GM21717 (cell line): ENCODE data around the gene WAC.

Experiments used
- ATAC-seq: cut with Tn5 transposase; IDR thresholded peaks from one replicate; pipeline ENCODE4 v1.9.1; 2021; ENCODE audit warnings: mild to moderate bottlenecking, moderate library complexity; ENCODE audit not compliant: unreplicated experiment

Gene WAC

DNA sequence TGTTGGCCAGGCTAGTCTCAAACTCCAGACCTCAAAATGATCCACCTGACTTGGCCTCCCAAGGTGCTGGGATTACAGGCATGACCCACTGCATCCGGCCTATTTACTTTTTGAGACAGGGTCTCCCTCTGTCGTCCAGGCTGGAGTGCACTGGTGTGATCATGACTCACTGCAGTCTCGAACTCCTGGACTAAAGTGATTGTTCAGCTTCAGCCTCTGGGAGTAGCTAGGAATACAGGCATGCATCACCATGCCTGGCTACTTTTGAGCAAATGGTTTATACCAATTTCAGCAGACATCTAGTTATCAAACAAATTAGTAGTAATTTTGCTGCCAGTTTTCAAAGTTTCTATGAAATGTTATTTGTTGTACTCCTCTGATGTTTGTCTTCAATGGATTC lies 2.2 kb upstream of the WAC start:
- no peak for ATAC-seq

DNA sequence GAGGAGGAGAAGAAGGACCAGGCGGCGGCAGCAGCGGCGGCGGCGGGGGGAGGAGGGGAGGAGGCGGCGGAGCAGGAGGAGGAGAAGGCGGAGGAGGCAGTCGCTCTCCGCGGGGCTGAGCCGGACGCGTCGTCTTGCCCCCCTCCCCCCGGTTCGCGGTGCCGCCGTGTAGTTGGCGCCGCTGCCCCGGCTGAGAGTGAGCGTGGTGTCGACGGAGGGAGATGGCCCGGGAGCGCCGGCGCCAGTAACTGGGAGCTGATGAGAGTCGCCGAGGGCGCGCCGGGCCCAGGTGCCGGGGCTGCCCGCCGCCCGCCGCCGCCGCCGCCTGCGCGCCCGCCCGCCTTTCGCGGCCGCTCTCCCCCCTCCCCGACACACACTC lies 257 bp downstream of the WAC start:
- peak; percentile 16 for ATAC-seq

DNA sequence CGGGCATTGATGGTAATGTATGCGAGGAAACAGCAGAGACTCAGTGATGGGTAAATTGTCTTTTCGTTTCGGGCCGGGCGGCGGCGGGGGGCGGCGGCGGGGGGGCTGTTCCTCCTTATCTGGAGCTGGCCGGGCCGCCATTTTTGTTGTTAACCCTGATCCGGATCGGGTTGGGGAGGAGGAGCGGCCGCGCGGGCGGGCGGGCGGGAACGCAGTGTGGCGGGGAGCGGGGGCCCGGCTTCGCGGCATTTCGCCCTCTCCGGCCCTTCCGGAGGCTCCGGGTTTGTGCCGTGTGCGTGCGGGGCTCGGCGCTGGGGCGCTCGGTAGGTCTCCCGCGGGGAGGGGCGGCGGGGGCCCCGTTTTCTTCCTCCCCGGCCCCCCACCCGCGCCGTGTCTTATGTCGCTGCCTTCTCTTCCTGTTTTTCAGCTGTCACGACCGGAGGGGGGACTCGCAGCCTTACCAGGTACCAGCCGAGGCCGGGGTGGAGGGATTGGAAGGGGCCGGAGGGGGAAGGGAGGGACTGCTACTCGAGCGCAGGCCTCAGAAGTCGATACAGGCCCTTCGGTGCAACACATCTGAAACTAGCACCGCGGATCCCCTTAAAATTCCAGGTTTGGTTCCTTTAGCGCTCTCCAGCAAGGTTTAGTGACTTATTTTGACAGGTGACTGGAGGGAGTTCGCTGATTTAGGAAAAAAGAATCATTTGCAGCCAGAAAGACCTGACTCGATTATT lies 820 bp downstream of the WAC start:
- ATAC-seq = peak; percentile 15

DNA sequence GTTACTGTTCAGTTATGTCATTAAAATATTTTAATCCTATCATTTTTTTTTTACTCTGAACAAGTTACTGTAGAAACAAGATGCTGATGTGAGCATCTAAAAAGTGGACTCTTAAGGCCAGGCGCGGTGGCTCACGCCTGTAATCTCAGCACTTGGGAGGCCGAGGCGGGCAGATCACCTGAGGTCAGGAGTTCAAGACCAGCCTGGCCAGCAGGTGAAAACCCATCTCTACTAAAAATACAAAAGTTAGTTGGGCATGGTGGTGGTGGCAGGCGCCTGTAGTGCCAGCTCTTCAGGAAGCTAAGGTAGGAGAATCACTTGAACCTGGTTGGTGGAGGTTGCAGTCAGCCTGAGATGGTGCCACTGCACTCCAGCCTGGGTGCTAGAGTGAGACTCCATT lies 2.9 kb downstream of the WAC start:
- no peak for ATAC-seq

DNA sequence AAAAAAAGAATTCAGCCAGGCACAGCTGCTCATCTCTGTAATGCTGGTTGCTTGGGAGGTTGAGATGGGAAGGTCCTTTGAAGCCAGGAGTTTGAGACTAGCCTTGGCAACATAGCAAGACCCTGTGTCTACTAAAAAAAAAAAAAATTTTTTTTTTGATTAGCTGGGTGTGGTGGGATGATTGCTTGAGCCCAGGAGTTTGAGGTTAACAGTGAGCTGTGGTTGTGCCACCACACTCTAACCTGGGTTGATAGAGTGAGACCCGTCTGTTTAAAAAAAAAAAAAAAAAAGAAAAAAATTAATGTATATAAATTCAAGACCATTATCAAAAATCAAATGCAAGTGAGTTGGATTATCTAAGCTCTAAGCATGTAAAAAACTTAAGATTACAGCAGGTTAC lies 5.7 kb downstream of the WAC start:
- no peak for ATAC-seq

DNA sequence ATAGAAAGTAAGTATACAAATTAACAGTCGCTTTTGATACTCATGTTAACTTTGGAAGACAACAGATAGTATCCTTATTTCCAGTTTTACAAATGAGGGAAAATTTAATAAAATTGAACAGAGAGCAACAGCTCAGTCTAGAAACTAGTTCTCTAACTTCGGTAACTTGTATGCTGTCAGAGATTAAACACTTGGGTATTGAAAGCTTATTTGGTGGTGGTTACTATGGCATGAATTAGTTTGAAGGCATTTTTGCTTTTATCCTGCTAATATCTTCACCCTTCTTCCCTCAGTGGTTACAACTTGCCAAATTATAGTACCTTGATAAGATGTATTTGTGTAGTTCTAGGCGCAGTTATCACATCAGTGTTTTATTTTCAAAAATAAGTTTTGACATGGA lies 7.2 kb downstream of the WAC start:
- no peak for ATAC-seq

DNA sequence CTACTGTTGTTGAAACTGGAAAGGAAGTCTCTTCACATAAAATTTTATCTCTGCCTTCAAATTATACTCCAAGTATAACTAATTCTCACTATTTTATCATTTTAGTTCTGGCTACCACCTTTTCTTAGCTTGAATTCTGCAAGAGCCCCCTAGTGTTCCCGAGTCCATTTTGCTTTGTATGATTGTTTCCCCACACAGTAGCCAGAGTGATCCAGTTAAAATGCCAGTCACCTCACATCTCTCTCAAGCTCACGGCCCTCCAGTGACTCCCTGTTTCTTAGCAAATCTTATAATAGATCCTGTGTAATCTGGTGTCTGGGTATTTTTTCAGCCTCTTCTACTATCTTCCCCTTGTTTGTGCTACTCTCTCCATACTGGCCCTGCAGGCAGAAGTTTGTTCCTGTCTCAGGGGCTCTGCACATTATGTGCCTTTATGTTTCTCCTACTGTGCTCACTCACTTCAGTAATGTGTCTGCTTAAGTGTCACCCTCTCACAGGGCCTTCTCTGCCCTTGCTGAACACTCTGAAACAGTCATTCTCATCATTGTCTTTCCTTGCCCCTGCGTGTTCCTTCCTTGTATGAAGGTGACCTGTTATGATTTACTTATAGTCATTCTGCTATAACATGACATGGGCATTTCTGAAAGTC lies 8.9 kb downstream of the WAC start:
- ATAC-seq = no peak

DNA sequence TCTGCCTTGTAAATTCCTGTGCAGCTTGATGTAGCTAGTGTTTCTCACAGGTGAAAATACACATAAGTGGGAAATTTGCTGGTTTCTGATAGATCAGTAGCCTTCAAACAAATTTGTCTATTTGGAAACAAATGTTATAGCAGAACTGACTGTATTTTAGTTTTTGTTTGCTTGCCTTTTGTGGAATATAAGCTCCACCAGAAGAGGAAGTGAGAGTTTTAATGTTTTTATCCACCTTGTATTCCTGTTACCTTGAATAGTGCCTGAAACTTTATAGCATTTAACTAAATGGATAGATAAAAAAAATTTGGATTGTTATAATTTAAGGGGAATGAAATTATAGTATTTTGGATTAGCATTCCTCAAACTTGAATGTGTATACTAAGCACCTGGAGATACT lies 9.8 kb downstream of the WAC start:
- ATAC-seq = no peak

DNA sequence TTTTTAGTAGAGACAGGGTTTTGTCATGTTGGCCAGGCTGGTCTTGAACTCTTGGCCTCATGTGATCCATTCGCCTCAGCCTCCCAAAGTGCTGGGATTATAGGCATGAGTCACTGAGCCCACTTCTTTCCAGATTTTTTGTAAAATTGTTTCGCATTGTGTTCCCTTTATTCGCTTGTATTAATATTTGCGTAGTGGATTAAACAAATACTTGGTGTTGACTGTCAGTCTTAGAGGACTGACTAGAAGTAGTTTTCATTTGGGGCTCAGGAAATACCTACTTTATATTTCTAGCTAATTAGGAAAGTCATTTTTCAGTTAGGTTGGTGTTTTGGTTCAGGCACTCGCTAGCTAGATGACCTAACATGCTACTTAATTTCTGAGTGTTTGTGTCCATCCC lies 11.1 kb downstream of the WAC start:
- ATAC-seq = no peak

DNA sequence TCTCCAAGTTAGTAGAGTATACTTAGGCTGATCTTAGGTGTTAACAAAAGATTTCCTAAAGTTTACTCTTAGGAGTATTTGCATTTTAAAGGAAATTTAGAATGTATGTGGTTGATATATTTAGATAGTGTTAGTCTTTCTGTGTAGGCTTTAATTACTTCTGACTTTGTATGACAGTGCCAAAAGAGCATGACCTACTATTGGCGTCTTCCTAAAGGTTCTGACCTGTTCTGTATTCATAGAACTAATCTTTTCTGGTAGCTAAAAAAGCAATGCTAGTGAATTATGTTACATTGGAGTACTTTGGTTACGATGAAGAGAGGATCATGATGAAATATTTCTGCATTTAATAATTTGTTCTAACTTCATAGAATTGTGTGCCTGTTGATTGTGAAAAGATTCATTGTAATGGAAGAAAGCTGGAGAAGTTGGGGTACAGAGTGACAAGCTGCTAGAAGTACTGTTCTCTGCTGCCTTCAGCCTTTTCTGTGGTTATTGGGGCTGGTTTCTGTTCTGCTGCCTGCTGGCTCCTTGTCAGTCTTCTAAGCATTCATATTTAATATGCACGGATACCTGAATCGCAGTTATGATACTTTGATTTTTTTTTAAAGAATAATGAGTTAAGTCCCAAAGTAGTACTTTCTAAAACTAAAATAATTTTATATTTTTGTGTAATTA lies 13.2 kb downstream of the WAC start:
- peak; percentile 67 for ATAC-seq

DNA sequence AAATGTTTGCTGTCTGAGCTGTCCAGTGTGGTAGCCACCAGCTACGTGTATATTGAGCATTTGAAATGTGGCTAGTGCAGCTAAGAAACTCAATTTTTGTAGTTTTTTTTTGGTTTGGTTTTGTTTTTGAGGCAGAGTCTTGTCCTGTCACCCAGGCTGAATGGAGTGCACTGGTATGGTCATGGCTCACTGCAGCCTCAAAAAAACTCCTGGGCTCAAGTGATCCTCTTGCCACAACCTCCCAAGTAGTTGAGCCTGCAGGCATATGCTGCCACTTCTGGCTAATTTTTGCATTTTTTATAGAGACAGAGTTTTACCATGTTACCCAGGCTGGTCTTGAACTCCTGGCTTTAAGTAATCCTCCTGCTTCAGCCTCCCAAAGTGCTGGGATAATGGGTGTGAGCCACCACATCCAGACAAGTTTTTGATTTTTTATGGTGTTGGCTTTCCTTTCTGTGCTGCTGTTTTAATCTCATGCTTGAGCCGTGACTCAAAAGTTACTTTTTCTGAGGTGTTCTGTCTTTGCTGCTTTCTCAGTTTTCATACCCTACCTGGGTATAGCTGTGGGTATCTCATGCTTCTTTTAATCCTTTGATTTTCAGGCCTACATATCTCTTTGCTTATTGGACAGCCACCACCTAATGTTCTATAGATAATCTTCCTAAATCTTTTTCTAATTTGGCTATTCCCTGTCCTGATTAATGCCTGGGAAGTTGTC lies 16.0 kb downstream of the WAC start:
- no peak for ATAC-seq

DNA sequence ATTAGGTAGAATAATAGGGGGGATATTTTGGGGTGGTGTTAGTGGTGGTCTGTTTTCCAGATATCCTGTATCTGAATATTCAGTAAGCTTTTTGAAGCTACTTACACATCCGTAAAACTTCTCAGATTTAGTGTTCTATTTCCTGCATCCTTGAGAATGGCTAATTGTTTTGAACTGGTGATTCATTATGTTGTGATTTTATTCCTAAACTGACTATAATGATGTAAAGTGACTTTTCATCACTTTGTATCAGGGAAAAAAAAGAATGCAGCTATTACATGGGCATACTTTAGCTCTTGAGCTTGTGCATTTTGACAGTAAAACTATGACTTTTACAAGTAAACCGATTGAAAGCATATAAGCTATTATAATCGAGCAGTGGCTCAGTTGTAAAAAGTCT lies 18.2 kb downstream of the WAC start:
- no peak for ATAC-seq

DNA sequence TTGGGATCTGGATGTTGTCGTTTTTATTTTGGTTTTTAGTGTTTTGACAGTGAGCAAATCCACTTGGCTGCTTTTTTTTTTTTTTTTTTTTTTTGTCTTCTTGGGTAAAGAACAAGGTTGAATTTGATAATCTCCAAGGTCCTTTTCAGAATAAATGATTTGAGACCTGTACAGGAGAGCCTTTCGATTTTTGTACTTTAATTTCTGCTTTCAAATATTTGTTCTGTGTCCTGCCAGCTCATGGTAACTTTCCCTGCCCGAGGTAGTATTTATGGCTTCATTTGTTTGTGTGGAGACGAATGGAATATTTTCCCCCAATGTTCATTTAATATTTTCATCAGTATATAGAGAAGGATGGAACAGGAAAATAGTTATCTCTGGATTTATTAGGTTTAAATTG lies 19.9 kb downstream of the WAC start:
- ATAC-seq = no peak

DNA sequence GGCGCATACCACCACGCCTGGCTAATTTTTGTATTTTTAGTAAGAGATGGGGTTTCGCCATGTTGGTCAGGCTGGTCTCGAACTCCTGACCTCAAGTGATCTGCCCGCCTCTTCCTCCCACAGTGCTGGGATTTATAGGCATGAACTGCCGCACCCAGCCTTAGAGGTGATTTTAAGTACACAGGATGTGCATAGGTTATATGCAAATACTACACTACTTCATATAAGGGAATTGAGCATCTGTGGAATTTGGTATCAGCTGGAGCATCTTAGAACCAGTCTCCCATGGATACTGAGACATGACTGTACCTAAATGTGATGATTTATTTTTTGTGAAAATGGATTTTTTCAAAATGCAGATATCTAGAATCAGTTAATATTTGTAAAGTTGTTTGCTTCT lies 21.1 kb downstream of the WAC start:
- ATAC-seq = no peak

DNA sequence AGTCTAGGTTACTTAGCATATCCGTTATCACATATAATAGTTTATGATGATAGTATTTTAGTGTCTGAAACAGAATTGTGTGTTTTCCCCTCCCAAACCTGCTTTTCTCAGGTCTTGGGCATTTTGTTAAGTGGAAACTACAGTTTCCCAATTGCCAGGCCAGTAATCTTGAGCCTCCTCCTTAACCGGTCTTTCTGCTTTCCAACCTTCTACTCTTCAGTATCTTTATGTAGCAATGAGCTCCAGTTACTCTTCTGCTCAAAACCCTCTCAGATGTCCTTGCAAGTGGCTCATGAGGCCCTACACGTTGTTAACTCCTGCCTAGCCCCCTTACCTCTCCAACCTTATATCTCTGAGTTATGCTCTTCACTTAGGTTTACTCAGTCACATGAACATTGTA lies 22.0 kb downstream of the WAC start:
- ATAC-seq = no peak

DNA sequence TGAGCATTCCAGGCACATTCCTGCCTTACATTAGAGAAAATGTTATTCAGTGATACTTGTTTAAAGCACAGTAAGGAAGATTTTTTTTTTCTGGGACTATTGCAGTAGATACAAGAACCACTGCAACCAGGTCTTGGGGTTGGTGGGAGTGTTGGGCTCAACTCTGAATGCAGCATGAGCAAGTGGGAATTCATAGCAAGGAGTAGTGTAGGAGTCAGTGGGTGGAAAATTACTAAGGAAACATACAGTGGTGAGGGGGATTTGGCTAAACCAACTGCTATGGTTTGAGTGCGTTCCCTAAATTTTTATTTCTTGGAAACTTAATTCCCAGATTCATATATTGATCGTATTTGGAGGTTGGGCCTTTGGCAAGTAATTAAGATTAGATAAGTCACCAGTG lies 22.4 kb downstream of the WAC start:
- no peak for ATAC-seq

DNA sequence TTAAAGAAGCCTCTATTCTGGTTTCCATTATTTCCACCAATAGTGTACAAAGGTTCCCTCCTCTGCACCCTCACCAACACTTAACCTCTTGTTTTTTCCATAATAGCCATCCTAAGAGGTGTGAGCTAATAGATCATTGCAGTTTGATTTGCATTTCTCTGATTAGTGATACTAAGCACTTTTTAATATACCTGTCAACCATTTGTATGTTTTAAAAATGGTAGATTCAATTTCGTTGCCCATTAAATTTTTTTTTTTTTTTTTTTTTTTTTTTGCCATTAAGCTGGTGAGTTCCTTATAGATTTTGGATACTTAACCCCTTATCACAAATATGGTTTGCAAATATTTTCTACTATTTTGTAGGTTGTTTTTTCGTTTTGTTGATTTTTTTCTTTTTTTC lies 23.2 kb downstream of the WAC start:
- no peak for ATAC-seq

DNA sequence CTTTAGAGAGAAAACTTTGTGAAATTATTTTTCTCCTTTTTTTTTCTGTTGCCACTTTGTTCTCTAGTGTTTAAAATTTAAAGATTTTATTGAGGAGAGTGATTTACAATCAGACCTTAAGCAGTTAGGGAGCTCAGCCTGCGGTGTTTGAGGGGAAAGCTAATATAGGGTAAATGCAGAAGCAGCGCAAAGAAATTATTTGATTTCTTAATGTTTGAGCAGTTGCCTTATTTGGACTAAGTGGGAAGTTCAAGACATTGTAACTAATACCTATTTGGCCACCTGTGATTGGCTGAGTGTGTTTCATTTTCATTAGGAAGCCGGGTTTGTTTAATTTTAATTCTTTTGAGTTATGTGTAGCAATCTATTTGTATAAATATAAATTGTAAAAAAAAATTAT lies 25.3 kb downstream of the WAC start:
- no peak for ATAC-seq

DNA sequence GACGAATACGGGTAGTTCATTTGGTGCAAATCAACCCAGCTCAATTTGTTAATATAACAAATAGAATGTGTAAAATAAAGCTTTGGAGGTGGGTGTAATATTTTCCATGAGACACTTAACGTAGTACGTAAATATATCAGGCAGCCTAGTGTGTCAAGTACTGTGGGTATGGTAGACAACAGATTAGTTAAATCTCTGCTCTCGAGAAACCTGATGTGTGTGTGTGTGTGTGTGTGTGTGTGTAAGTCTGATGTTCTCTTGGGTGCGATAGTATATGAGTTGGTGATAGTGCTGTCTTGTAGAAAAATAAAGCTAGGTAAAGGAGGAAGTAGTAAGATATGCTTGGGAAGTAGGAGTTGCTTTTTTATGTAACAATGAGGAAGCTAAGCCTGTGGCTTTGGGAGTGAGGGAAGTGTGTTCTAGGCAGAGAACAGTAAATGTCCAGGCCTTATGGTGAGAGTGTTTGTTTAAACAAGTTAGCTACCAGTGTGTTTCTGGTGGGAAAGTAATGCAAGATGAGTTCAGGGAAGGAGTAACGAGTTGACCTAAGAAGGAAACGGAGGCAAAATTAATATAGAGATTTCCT lies 26.1 kb downstream of the WAC start:
- no peak for ATAC-seq

DNA sequence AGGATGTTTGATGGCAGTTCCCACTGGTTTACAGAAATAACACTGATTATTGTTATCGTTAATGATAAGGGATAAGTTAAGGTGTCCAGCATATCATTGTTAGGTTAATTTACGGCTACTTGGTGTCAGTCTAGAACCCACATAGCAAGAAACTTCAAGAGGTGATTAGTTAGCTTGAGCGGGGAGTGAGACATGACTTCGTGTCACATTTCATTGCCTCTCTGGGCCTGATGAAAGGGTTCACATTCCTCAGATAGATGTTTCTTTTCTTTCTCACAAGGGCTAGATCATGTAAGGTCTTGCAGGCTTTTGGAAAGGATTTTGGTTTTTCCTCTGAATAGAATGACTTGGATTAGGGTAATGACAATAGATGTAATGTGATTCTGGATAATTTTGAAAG lies 26.7 kb downstream of the WAC start:
- ATAC-seq = no peak

DNA sequence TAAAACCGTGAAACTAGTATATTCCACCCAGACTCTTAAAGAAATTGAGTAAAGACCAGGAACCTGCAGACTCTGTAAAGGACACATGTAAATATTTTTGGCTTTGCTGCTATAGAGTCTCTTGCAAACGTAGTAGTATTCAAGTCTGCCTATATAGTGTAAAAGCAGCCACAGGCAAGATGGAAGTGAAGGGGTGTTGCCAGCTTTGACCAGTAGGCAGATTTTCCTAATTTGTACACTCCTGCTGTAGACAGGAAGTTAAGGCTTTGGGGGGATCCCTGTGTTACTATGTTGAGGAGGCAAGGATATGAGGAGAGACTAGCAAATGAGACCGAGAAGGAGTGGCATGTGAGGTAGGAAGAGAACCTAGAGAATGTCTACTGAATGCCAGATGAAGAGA lies 27.7 kb downstream of the WAC start:
- no peak for ATAC-seq
